Stimulated activated naive CD4-positive, alpha-beta T cell (primary cell): ENCODE data around the gene TXNDC11.

Experiments used
- DNase-seq, 6 experiments: peaks; one replicate each; lab custom pipeline; 2025; lab: John Stamatoyannopoulos, UW

Gene TXNDC11

DNA sequence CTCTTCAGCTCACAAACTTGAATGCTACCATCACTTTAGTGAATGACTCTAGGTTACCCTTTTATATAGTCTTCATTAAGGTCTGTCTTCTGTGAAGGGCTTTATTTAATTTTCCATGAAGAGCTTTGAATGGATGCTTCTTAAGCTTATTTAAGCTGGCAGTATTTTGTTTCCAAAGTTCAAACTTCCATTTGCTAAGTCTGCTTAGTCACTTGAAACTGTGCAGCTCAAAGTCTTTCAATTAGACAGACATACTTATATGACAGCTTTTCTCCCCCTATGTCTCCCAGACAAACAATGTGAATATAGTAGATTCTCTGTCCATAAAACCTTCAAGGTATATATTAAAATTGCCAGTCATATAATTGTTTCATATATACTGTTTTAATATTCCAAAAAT is 23.5 kb downstream of the TXNDC11 start:
- DNase-seq: no peak

DNA sequence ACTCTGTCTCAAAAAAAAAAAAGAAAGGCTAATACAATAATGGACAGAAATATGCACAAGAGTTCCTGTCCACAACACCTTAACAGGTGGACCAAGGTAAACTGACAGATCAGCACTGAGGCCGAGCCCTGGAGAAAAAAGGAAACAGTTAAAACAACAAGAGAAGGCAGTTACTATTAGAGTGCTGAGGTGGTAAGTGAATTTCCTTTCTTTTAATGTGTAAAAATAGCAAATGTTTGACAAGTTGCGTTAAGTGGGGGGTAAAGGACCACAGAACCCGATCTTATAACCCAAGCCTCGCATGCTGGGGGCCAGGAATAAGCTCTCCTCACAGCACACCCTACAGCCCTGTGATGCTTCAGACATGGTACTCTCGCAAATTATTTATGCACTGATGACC is 24.8 kb downstream of the TXNDC11 start:
- no peak for DNase-seq

DNA sequence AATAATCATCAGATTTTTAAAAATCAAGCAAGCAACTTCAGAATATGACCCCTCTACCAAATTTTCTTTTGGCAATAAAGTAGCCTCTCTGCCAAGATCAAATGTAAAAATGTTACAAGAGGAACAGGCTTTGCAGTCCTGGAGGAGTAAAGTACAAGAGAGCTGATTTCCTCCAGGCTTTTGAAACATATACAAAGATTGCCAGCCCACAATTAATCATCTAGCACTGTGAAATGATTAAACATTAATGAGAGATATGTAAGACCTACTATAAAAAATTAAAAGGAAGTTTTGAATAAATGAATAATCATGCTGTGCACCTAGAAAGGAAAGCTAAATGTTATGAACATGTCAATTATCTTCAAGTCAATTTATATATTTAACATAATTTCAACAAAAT is 26.3 kb downstream of the TXNDC11 start:
- DNase-seq: no peak

DNA sequence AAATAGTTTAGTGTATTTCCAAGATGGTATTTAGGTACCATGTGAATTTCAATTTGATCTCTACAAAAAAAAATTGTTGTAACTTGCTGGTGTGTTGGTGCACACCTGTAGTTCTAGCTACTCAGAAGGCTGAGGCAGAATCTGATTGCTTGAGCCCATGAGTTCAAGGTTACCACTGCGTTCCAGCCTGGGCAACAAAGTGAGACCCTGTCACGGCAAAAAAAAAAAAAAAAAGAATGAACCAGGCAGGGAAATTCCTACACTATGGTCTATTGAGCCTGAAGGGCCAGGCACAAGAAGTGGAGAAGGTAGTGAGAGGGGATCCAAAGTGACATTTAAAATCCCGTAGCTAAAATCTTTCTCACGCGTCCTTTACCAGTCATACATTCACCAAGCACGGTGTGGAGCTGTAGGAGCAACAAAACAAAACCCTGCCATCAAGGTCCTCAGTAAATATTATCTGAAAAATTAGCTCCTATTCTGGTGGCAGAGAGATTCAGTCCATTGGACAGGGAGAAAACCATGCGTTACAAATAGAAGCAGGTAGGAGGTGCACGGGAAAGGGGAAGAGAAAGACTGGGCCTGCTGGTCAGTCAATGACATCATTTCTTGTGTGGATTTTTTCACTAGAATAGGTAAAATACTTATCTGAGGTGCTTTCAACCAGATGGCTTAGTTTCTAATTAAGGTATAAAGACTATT is 27.3 kb downstream of the TXNDC11 start:
- peak in 1 of 6 experiments; percentile 11 for DNase-seq

DNA sequence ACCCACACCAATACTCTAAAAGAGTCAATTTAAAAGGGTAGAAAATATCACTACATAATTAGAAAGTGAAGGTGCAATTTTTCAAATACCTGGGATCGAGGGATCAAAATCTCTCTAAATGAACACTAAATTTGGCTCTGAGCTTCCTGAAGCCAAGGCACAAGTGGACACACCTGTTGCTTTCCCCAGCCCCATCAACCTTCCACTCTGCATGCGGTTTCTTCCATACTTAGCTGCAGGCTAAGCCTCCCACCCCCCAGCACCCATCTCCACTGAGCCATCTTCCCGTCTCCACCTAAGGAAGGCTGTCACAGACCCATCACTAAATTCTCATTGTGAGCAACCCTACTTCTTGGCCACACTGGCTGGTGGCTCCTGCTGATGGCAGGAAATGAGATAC is 30.5 kb downstream of the TXNDC11 start:
- no peak for DNase-seq

DNA sequence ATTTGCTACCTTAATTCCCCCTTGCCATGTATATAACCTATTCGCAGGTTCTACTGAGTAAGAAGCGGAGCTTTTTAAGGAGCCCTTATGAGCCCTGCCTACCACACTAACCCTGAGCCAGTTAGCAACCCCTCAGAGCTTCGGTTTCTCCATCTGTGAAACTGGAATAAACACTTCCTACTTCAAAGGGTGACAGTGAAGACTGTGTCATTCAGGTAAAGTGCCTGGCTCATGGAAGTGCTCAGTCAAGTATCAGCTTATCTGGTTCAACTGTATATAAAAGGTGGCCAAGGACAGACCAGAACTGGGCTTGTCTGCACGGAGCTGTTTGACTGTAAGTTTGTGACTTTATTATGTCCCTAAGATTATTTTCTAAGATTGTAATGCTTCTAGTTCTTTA is 31.0 kb downstream of the TXNDC11 start:
- DNase-seq: no peak

DNA sequence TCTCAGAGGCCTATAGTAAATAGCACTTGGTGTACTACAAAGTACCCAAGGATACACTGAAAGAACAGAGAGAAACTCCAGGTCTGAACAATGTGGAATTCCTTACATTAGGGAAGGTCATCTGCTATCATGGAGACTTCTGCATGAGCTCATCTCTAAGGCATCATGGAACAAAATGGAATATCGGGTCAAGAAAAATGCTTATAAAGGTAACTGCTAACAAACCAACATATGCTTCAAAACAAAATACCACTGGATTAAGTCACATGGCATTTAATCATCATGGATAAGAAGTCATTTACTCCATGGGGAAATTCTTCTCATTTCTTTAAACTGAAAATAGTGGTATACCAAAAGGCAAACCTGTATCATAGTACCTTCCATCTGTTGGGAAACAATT is 34.2 kb downstream of the TXNDC11 start:
- DNase-seq: no peak

DNA sequence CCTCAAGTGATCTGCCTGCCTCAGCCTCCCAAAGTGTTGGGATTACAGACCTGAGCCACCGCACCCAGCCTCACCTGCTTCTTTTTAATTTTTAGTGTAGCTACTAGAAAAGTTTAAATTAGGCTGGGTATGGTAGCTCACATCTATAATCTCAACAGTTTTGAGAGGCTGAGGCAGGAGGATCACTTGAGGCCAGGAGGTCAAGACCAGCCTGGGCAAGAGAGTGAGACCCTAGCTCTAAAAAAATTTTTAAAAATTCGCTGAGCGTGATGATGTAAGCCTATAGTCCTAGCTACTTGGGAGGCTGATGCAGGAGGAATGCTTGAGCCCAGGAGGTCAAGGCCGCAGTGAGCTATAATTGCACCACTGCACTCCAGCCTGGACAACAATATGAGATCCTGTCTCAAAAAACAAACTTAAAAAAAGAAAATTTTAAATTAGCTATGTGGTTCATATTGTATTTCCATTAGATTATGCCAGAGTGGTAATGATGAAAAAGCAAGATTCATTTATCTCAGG is 34.9 kb downstream of the TXNDC11 start:
- no peak for DNase-seq

DNA sequence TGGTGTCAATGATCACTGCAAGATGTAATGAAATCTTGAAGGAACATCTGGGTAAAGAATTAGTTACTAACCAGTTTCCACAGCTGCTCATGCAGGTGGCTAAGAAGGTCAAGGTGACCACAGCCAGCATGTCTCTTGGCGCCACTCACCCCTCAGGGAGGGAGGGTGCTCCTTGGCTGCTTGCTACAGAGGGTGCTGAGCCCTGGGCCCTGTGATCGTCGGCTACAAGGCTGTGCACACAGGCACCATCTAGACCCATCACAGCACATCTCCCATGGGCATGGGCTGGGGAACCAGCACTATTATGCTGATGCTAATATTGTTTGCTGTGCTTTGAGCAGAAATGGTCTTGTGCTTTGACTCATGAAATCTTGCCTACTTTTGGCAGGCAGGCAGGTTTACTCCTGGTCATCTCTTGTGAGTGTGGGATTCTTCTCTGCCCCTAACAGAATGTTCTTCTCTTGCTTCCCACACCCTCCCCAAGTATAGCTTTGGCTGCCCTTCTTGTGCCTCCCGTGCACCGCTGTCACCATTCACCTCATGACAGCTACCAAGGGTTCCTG is 36.4 kb downstream of the TXNDC11 start:
- DNase-seq: no peak

DNA sequence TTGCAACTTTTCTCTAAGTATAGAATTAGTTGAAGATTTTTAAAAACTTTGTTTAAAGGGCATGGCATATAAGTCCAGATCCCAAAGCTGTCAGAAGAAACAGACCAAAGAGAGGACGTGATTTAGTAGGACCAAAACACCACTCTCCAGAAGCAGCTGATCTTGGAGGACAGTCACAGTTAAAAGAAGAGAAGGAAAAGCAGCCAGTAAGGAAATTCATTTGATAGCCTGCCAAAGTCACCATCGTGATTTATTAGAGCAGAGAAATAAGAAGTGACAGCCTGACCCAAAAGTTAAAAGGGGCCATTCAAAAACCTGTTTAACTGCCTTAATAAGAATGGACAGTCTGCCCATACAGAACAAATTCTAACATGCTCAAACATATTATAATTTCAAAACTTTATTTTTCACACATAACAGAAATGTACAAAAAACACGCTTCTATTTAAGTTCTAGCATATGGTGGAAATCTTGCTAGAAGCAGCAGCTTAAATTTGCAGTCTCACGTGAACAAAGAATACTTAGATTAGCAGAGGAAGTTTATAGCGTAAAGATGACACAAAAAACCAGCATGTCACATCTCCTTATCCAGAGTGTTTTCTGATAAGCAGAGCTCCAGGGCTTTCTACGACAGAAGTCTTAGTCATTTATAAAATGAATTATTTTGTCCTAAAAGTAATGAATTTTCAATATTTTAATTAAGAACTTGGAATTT is 37.2 kb downstream of the TXNDC11 start:
- DNase-seq: no peak

DNA sequence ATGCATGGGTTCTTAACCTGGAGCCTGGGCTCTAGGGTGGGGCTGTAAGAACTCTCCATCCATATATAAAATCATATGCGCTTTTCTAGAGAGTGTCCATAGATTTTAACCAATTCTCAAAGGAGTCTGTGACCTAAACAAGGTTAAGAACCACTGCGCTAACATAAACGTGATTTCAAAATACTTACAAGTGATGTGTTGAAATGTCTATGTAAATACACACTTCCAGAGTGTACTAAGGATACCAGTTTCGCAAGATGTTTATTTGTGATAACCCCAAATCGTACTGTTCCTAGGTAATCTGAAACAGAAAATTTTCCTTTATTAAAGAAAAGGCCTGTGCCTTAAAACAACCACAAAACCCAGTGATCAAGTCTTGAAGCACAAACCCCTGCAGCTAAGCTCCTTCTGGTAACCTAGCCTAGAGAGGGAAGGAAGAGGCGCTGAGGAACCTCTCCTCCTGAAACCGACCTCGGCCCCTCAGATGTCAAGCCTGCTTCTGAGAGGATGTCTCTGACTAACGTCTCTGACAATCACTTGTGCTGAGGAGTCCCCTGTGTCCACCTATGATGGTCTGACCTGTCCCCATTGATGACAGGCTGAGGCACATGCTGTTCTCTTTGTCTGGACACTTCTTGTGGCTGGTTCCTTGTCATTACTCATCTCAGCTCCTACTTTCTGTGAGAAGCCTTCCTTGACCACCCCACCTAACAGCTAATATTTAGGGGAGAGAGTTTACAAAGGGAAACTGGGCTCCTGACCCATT is 42.2 kb downstream of the TXNDC11 start:
- DNase-seq: no peak

DNA sequence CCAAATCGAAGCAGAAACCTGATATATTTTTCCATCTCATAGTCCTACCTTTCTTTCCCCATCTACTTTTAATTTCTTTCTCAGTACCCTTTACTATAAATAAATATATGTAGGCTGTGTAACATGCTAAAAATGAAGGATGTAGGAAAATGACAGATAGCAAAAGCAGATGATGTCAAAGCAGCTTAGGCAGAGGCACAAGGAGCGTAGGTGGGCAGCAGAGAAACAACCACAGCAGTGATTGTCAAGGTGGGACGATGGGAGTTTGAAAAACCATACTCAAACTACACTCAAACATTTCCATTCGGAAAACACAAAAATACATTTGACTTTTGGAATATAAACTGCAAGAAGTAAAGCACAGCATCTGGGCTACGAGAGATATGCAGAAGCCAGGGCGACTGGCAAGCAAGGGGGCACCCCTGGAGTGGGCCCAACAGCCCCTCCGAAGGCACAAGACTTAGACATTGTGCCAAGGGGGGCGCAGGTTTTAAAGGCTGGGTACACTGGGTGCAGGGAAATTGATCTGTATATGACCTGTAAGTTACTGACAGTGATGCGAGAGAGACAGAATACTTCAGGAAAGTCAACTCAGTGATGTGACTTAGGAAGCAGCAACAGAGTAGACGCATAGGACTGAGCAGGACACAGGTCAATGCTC is 43.3 kb downstream of the TXNDC11 start:
- no peak for DNase-seq

DNA sequence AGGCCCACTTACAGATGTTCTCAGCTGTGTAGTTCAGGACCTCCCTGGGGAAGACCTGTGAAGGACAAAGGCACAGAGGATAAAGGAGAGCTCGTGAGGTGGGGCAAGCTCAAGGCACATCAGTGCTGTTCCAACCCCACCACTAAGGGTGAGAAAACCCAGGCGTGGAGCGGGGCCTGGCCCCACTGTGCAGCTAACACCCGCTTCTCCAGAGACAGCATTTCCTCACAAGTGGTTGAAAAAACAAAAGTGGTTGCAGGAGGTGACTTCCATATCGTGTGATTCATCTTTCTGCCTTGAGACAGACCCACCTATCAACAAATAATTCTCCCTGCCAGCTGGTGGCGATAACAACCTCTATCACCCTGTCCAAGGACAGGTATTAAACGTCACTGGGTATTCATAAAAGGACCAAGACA is 44.4 kb downstream of the TXNDC11 start:
- no peak for DNase-seq

DNA sequence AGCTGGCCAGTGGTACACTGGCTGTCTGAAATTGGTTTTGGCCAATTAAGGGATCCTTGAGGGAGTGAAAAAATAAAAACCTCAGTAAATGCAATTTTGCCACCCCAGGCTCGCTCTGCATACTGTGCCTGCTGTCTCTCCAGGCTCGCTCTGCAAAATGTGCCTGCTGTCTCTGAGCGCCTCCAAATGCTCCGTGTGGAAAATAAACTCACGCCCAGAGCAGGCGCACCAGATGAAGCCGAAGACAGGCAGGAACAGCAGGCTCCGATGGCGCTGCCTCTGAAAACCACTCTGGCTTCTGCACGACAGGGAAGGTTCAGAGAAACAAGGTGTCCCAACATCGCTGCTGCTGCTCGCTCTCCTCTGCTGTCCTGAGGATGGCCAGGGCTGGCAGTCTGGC is 45.3 kb downstream of the TXNDC11 start:
- no peak for DNase-seq

DNA sequence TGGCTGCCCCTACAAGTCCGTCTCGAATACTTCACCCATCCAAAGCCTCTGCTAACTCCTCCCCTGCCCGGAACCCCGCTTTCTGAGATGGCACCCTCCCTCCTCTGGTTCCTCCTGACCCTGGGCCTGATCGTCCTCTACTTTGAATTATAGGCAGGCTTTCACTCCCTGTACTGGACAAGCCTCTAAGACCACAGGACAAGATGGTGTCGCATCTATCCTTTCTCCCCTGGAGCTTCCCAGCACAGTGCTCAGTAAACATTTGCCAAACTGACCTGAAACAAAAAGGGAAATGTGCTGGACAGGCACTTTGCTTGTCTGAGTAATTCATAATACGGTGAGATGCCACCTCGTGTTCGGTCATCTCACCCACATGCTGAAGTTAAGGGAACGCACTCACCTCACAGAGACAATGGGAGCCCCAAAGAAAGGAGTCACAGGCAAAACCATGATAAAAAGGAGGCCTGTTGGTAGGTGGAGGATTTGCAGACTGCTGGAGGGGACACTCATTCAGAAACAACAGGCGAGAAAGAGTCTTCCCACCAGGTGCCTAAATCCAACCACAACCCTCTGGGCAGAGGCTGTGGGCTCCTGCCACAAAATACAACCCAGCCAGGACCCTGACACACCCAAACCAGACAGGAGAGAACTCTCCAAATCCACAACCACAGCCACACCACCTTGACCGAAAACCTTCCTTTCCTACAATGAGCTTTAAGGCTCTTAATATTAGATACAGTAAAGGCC is 46.2 kb downstream of the TXNDC11 start:
- no peak for DNase-seq

DNA sequence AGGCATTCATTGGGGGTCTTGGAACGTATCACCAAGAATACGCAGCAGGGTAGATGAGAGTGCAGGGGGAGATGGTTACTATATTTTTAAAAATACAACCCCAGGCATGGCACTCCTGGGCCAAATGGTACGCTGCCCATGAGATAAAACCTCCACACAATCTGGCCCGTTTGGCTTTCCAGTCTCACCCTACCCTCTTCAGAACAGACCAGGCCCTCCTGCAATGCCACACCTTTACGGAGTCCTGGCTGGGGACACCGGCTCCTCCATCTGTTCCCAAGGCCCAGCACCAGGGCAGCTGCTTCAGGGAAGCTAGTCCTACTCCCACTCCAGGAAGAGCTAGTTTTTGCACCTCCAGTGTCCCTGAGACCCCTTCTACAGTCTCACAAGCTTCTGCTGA is 50.0 kb downstream of the TXNDC11 start:
- DNase-seq: no peak

DNA sequence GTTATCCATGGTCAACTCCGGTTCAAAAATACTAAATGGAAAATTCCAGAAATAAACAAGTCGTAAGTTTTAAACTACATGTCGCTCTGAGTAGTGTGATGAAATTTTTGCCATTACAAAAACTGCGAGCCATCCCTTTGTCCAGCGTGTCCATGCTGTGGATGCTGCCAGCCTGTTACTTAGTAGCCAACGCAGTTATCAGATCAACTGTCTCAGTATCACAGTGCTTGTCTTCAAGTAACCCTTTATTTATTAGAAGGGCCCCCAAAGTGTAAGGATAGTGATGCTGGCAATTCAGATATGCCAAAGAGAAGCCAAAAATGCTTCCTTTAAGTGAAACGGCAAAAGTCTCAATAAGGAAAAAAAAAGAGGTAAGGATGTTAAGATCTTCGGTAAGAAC is 50.5 kb downstream of the TXNDC11 start:
- DNase-seq: no peak

DNA sequence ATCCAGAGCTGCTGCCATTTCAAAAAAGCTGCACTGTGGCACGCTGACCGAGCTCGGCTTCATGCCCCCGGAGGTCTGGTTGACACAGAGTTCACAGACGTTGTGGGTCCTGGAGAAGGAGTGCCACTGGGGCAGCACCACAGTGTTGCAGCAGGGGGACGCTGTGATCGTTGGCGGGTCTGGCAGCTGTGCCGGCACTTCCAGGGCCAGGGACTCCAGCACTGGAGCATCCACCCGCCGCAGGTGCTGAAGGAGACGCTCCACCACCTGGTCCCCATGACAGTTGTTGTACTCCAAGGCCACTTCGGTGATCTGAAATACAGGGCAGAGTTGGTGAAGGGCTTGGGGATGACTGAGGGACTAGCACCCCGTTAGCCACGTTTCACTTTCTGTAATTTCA is 50.9 kb downstream of the TXNDC11 start:
- DNase-seq: no peak

DNA sequence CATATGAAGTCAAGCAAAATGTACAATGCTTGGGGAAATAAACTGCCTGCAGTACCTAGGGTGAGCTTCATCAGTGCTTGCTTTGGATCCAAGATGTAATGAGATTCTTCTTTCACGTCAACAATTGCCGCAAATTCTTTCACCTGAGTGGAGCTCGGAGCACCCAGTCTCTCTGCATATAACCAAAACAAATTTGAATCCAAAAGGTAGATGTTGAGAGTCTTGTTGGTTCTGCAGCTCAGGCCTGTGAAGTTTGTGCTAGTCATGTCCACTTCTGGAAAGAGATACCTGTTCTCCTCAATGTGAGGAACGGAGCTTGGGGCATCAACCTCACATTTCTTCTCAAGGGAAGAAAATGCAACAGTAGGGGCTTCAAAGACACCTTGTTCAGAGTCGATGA is 51.4 kb downstream of the TXNDC11 start:
- no peak for DNase-seq

DNA sequence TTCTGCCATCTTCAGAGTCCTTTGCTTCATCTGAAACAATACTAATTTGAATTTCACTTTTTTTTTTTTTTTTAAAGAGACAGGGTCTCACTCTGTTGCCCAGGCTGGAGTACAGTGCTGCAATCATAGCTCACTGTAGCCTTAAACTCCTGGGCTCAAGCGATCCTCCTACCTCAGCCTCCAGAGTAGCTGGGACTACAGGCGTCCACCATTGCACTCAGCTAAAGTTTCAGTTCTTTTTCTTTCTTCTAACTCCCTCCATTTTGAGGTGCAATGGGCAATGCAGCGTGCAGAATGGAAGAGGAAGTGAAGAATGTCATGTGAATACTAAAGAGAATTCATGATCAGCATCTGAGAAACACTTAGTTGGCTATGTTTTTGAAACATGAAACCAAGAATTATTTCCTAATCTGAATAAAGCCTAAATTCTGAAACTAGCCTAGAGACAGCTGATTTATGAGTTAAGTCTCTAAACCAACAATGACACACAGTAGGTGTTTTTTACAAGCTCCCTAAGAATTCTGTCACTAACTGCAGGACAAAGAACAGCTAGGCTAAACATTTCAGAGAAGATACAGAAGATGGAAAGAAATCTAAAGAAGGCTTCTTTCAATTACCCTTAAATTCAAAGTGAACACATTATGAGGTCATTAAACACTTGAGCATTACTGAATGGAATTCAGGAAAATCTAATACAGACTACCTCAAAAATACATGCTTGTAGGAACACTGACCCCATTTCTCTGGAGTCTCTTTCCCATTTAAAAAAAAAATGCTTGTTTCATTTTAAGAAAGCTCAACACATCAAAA is 53.4 kb downstream of the TXNDC11 start:
- DNase-seq: peak in 1 of 6 experiments; percentile 16
